HepG2 (cell line): ENCODE results near the gene MRGPRE. TPM values are rescaled to one million over a fixed set of nuclear protein-coding genes. Genes with fewer than 3 reads are reported as not detected.
A peak's percentile ranks its signal among the peaks of the same experiment; 100 is the strongest.

ENCODE experiments used
- ATAC-seq: fragments of 200-7000 bp; cut with Tn5 transposase; 3 replicates; pipeline ENCODE4 v1.9.1; 2020; ENCODE audit warnings: mild to moderate bottlenecking, moderate library complexity
- BruUV-seq: library from RNA; stranded (reverse); fragments of 400-500 nt; replicated peaks from 2 replicates; lab custom pipeline; 2021; lab: Mats Ljungman, UMichigan
- CTCF ChIA-PET: fragments of 300-600 bp; formaldehyde crosslinking; extraction: SDS; loops from one replicate; lab custom pipeline; 2021; ENCODE audit warnings: low total read pairs, inconsistent platforms, low intra/inter-chr PET ratio; lab: Yijun Ruan, JAX
- POLR2A ChIA-PET: fragments of 350-600 bp; sonication (Branson Sonifier 250); formaldehyde crosslinking; loops from one replicate; lab custom pipeline; 2020; ENCODE audit warnings: antibody characterized with exemption, inconsistent platforms; lab: Yijun Ruan, JAX
- DNase-seq: peaks from one replicate; pipeline ENCODE4 v3.0.0-alpha.2; 2015; ENCODE audit warnings: low spot score
- FAIRE-seq: peaks from 3 replicates; lab custom pipeline; 2011; peaks lifted over from hg19 to GRCh38; lab: Jason Lieb, UNC
- H2AFZ ChIP-seq: one replicate; pipeline ENCODE4 v1.6.1; 2011; ENCODE audit warnings: low read length, inconsistent platforms
- H3K27ac ChIP-seq: fragments of 300-600 bp; 3 replicates; pipeline ENCODE4 v1.8.0; 2011; ENCODE audit warnings: mixed run types, mild to moderate bottlenecking, mixed read lengths, low read length, inconsistent platforms; ENCODE audit not compliant: insufficient read depth; ENCODE audit errors: extremely low read length
- H3K27me3 ChIP-seq, 2 experiments: fragments of 200-600 bp in 1 of 2; 2 replicates in 1 of 2; 3 replicates in 1 of 2; pipeline versions ENCODE4 v1.6.0 to v1.8.0; 2011; ENCODE audit warnings: low read length in 2 of 2, mild to moderate bottlenecking in 2 of 2, moderate library complexity in 2 of 2, inconsistent platforms in 1 of 2; ENCODE audit not compliant: insufficient read depth in 2 of 2, control insufficient read depth in 1 of 2
- H3K36me3 ChIP-seq, 2 experiments: fragments of 200-600 bp in 1 of 2; replicated peaks in 1 of 2; 2 replicates in 1 of 2; 3 replicates in 1 of 2; pipeline versions ENCODE4 v1.5.1 to v1.8.0; 2011; ENCODE audit warnings: low read length in 2 of 2, inconsistent platforms in 1 of 2; ENCODE audit not compliant: insufficient read depth in 2 of 2, control insufficient read depth in 1 of 2
- H3K4me1 ChIP-seq: 2 replicates; pipeline ENCODE4 v1.5.1; 2012; ENCODE audit warnings: low read length, inconsistent platforms; ENCODE audit not compliant: insufficient read depth
- H3K4me2 ChIP-seq: 2 replicates; pipeline ENCODE4 v1.6.0; 2011; ENCODE audit warnings: low read depth, low read length, inconsistent platforms
- H3K4me3 ChIP-seq, 3 experiments: fragments of 200-600 bp in 1 of 3; sonication (generic), shearing (Covaris generic) in 1 of 3; replicated peaks in 1 of 3; 2 replicates each; pipeline ENCODE4 v1.5.1; 2011 to 2016; ENCODE audit warnings: low read length in 3 of 3, inconsistent platforms in 2 of 3, low read depth in 2 of 3, mild to moderate bottlenecking in 2 of 3, control low read depth in 1 of 3, mixed read lengths in 1 of 3; ENCODE audit not compliant: insufficient read depth in 1 of 3
- H3K79me2 ChIP-seq: one replicate; pipeline ENCODE4 v1.6.1; 2011; ENCODE audit warnings: low read length, inconsistent platforms; ENCODE audit not compliant: insufficient read depth
- H3K9ac ChIP-seq: 2 replicates; pipeline ENCODE4 v1.6.0; 2011; ENCODE audit warnings: mild to moderate bottlenecking, low read depth, low read length, inconsistent platforms; ENCODE audit not compliant: insufficient read depth
- H3K9me3 ChIP-seq: 2 replicates; pipeline ENCODE4 v1.5.1; 2012; ENCODE audit warnings: mild to moderate bottlenecking, low read length
- H4K20me1 ChIP-seq: 2 replicates; pipeline ENCODE4 v1.6.0; 2011; ENCODE audit warnings: inconsistent platforms, mild to moderate bottlenecking, low read length, moderate library complexity; ENCODE audit not compliant: insufficient read depth
- ELF4 ChIP-seq: sonication (generic); formaldehyde crosslinking; IDR thresholded peaks from 2 replicates; pipeline ENCODE4 v1.5.0; 2020; ENCODE audit warnings: missing genetic modification reagents, mild to moderate bottlenecking, moderate library complexity, borderline replicate concordance
- HNF4A ChIP-seq: sonication (generic); formaldehyde crosslinking; IDR thresholded peaks from 2 replicates; pipeline ENCODE4 v1.4.0; 2020; ENCODE audit warnings: missing genetic modification reagents
- HNRNPK ChIP-seq: fragments of 200-400 bp; formaldehyde crosslinking; IDR thresholded peaks from 2 replicates; pipeline ENCODE4 v1.6.1; 2018; ENCODE audit warnings: low read length, low read depth, moderate library complexity, mild to moderate bottlenecking; ENCODE audit not compliant: poor library complexity, severe bottlenecking
- MAFK ChIP-seq, 2 experiments: IDR thresholded peaks in 1 of 2; conservative IDR thresholded peaks in 1 of 2; 2 replicates each; pipeline ENCODE4 v1.6.1; 2011; ENCODE audit warnings: improper control_type of control experiment in 2 of 2, low read length in 2 of 2
- SIN3A ChIP-seq: IDR thresholded peaks from 2 replicates; pipeline ENCODE4 v1.6.1; 2011; ENCODE audit warnings: low read depth, mild to moderate bottlenecking, control low read depth, low read length, borderline replicate concordance
- TARDBP ChIP-seq: sonication (generic); formaldehyde crosslinking; IDR thresholded peaks from 2 replicates; pipeline ENCODE4 v1.8.0; 2022; ENCODE audit warnings: mild to moderate bottlenecking, missing genetic modification reagents
- ZNF343 ChIP-seq: sonication (generic); formaldehyde crosslinking; IDR thresholded peaks from 2 replicates; pipeline ENCODE4 v1.4.0; 2020; ENCODE audit warnings: mild to moderate bottlenecking, missing genetic modification reagents
- ZNF430 ChIP-seq: sonication (generic); formaldehyde crosslinking; IDR thresholded peaks from 2 replicates; pipeline ENCODE4 v1.9.0; 2021; ENCODE audit warnings: mild to moderate bottlenecking, missing genetic modification reagents
- ZNF547 ChIP-seq: sonication (generic); formaldehyde crosslinking; IDR thresholded peaks from 2 replicates; pipeline ENCODE4 v1.5.1; 2020; ENCODE audit warnings: mild to moderate bottlenecking, missing genetic modification reagents
- ZNF761 ChIP-seq: sonication (generic); formaldehyde crosslinking; conservative IDR thresholded peaks from 2 replicates; pipeline ENCODE4 v1.4.0; 2020; ENCODE audit warnings: mild to moderate bottlenecking, missing genetic modification reagents
- ZNF788 ChIP-seq: sonication (generic); formaldehyde crosslinking; IDR thresholded peaks from 2 replicates; pipeline ENCODE4 v1.5.0; 2020; ENCODE audit warnings: mild to moderate bottlenecking, missing genetic modification reagents, borderline replicate concordance
- ZSCAN12 ChIP-seq: sonication (generic); formaldehyde crosslinking; IDR thresholded peaks from 2 replicates; pipeline ENCODE4 v1.9.0; 2021; ENCODE audit warnings: mild to moderate bottlenecking, missing genetic modification reagents
- WGBS: methylation state at CpG from one replicate; pipeline ENCODE4 v1.1.6; 2017; ENCODE audit warnings: low lambda C conversion rate; 5-methylcytosine and 5-hydroxymethylcytosine counted together
- in situ Hi-C: cut with HindIII; loops from 2 replicates; pipeline ENCODE4 v1.10.0; 2017; ENCODE audit warnings: low pct_unique_long_range_greater_than_20kb; ENCODE audit not compliant: extremely low pct_ligation_motif_present
- intact Hi-C: fragments of 100-400 bp; cut with micrococcal nuclease; formaldehyde crosslinking; loops from one replicate; pipeline ENCODE4 v1.10.0; 2022; ENCODE audit not compliant: unreplicated experiment
- polyA plus RNA-seq, 8 experiments: library from polyadenylated mRNA; depleted of rRNA in 3 of 8; stranded (reverse) in 7 of 8; unstranded in 1 of 8; fragments of >200 nt; fragmentation: Illumina TruSeq in 4 of 8; extraction: Trizol in 4 of 8; gene quantifications; 2 replicates each; pipeline versions ENCODE4 v1.2.1 to v1.2.3, GENCODE V29; 2011 to 2016; ENCODE audit warnings: low read depth in 4 of 8, missing spikeins in 1 of 8, mixed read lengths in 1 of 8; ENCODE audit not compliant: insufficient read depth in 1 of 8
- total RNA-seq, 5 experiments: library from RNA; depleted of rRNA; stranded (reverse); fragments of >200 nt; fragmentation: Illumina TruSeq; extraction: Trizol; gene quantifications; 2 replicates each; pipeline ENCODE4 v1.2.3, GENCODE V29; 2016; ENCODE audit warnings: low read depth in 1 of 5

MRGPRE gene
- total and polyA plus RNA-seq, 2 of the 13 experiments (the other 11 are each of a cell fraction or from before 2014, with no cell fraction given), result not detected

GRCh38 chr11:3205261-3206155, 26.7 kb downstream of the MRGPRE start:
- Histone ChIP-seq H3K4me2 (no peak overlapping the region), H3K9ac (no peak overlapping the region), H3K4me3 (no peak overlapping the region), H3K36me3 (no peaks in the 10 kb centered on the region), H2AFZ (no peak overlapping the region), H3K9me3 (no peaks in the 10 kb centered on the region), H3K79me2 (no peaks in the 10 kb centered on the region), H3K27ac (no peak overlapping the region), H3K27me3 (peaks cover 15 to 52% of the 10 kb centered on the region in 2 experiments), H4K20me1 (0 out of 2 replicates have a peak, but pooled peaks cover 4% of the 10 kb centered on the region), H3K4me1 (no peaks in the 10 kb centered on the region)
- DNase-seq, result no peak
- ChIA-PET POLR2A (no interaction called here), CTCF (no interaction called here)
- in situ Hi-C loops (no loop called here), intact Hi-C loops (no loop called here)
- ATAC-seq, result no peak
- no peak for FAIRE-seq
- TF ChIP-seq MAFK (conservative IDR thresholded peaks at IDR 0.05 in 1 of 2, IDR thresholded peaks at IDR 0.05 in 1 of 2; ENCODE audit: low read length in 2 of 2), result 0 out of 4 replicates have a peak, but pooled peaks of 1 of the 2 experiments have one; percentile 12
- peak; percentile 35 for TF ChIP-seq HNRNPK
- TF ChIP-seq ZNF430 (CRISPR knock-in tag), result no peak
- peak; percentile 27; the same call in 1 of the 2 replicates for TF ChIP-seq HNF4A (CRISPR knock-in tag)
- WGBS, result 7% methylated on average over 8 of the region's 16 CpGs
- BruUV-seq, result no TSS peak

GRCh38 chr11:3204141-3205015, 27.8 kb downstream of the MRGPRE start:
- Histone ChIP-seq H2AFZ (no peak overlapping the region), H3K9me3 (no peaks in the 10 kb centered on the region), H3K4me1 (no peaks in the 10 kb centered on the region), H3K9ac (no peak overlapping the region), H3K27me3 (peaks cover 19 to 64% of the 10 kb centered on the region in 2 experiments), H3K27ac (no peak overlapping the region), H3K79me2 (no peaks in the 10 kb centered on the region), H3K4me3 (no peak overlapping the region), H4K20me1 (0 out of 2 replicates have a peak, but pooled peaks cover 4% of the 10 kb centered on the region), H3K4me2 (no peak overlapping the region), H3K36me3 (no peaks in the 10 kb centered on the region)
- POLR2A ChIA-PET, result no interaction called here
- no TSS peak for BruUV-seq
- DNase-seq (no peak), ATAC-seq (no peak), FAIRE-seq (no peak)
- 36% methylated on average over 10 of the region's 24 CpGs for WGBS
- in situ Hi-C loops, result no loop called here
- CTCF ChIA-PET, result no interaction called here
- intact Hi-C loops, result no loop called here
- TF ChIP-seq ZNF761 (CRISPR knock-in tag) (no peak), ZNF547 (CRISPR knock-in tag) (no peak), ZSCAN12 (CRISPR knock-in tag) (no peak), TARDBP (CRISPR knock-in tag) (no peak), ELF4 (CRISPR knock-in tag) (no peak), SIN3A (no peak), ZNF343 (CRISPR knock-in tag) (no peak), ZNF788 (no peak)
